ENCODE results near the gene LAMA4.
A peak's percentile ranks its signal among the peaks of the same experiment; 100 is the strongest.

The LAMA4 gene

GRCh38 chr6:112253841-112254816 lies at the start of gene LAMA4:
TSS of gene LAMA4 (minus strand) at chr6:112254567. CDS start at chr6:112254150, 417 bp downstream.
- Histone ChIP-seq H3K9me3 (ENCODE audit: insufficient read depth, low read depth, low read length) (no peaks in the 10 kb centered on the region), H3K27ac (ENCODE audit: low read length) (no peak within 1 kb of the TSS), H3K4me3 (ENCODE audit: low read length) (peak within 1 kb of the TSS; percentile 85), H3K36me3 (ENCODE audit: insufficient read depth, low read depth, low read length) (no peaks in the 10 kb centered on the region), H3K4me1 (ENCODE audit: insufficient read depth, low read length) (peaks cover 17% of the 10 kb centered on the region), H3K27me3 (ENCODE audit: insufficient read depth, low read length) (peaks cover 44% of the 10 kb centered on the region), H3K9ac (ENCODE audit: low read depth, low read length) (peak within 1 kb of the TSS; percentile 66; the same call in 1 of the 2 replicates)

DNA sequence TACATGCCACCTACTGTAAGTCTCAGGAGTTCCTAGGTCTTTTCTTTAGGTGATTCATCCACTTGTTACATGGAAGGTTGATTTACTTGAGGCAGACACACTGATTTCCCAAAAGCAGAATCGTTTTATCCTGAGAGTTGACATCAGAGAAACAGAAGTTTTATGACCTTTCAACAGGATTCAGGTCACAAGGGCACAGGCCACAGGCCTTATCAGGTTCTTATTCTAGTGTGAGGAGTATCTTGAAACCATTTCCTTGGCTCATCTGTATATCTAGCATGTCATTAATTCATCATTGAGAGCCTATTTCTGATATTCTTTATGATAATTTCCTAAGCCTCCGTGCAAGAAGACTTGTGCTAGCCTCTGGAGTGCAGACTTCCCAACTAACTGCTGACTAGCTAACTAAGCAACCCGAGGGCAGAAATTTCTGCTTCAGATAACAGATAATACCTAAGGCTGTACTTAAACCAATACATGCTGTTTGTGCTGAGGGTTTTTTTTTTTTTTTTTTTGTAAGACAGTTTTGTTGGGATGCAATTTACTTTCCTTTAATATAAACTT lies 47.9 kb upstream of the LAMA4 start:
- Histone ChIP-seq H3K4me3 (ENCODE audit: low read length) (no peak overlapping the region), H3K4me1 (ENCODE audit: insufficient read depth, low read length) (no peaks in the 10 kb centered on the region), H3K27me3 (ENCODE audit: insufficient read depth, low read length) (no peaks in the 10 kb centered on the region), H3K27ac (ENCODE audit: low read length) (no peak overlapping the region), H3K36me3 (ENCODE audit: insufficient read depth, low read depth, low read length) (no peaks in the 10 kb centered on the region), H3K9ac (ENCODE audit: low read depth, low read length) (no peak overlapping the region), H3K9me3 (ENCODE audit: insufficient read depth, low read depth, low read length) (no peaks in the 10 kb centered on the region)

- no peak overlapping the region for H3K4me3 ChIP-seq (ENCODE audit: low read length)
- no peaks in the 10 kb centered on the region for H3K9me3 ChIP-seq (ENCODE audit: insufficient read depth, low read depth, low read length)
- no peak overlapping the region for H3K9ac ChIP-seq (ENCODE audit: low read depth, low read length)
- H3K27ac ChIP-seq (ENCODE audit: low read length), result no peak overlapping the region
- H3K4me1 ChIP-seq (ENCODE audit: insufficient read depth, low read length), result no peaks in the 10 kb centered on the region
- H3K27me3 ChIP-seq (ENCODE audit: insufficient read depth, low read length), result no peaks in the 10 kb centered on the region
- H3K36me3 ChIP-seq (ENCODE audit: insufficient read depth, low read depth, low read length), result no peaks in the 10 kb centered on the region
Observed at GRCh38 chr6:112300896-112301295, 46.5 kb upstream of the LAMA4 start.

DNA sequence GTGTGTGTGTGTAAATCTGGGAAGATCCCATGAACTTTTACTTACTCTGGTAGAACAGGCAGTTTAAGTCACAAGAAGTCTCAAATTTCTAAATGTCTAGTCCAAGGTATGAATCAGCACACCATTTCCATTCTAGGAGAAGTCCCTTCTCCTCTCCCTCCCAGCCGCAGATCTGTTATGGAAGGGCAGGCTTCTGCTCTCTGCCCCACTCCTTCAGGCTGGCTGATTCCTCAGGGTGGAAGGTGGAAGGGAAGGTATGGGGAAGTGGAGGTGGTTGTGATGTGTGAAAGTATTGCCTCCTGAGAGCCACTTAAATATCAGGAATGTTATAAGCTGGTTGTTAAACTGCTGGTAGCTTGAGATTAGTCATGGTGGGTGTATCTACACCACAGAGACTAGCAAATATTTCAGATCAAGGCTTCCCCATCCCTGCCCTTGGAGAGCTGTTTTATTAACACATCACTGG lies 44.5 kb upstream of the LAMA4 start:
- Histone ChIP-seq H3K27ac (ENCODE audit: low read length) (no peak overlapping the region), H3K4me1 (ENCODE audit: insufficient read depth, low read length) (no peaks in the 10 kb centered on the region), H3K27me3 (ENCODE audit: insufficient read depth, low read length) (no peaks in the 10 kb centered on the region), H3K4me3 (ENCODE audit: low read length) (no peak overlapping the region), H3K9me3 (ENCODE audit: insufficient read depth, low read depth, low read length) (no peaks in the 10 kb centered on the region), H3K36me3 (ENCODE audit: insufficient read depth, low read depth, low read length) (no peaks in the 10 kb centered on the region), H3K9ac (ENCODE audit: low read depth, low read length) (no peak overlapping the region)

DNA sequence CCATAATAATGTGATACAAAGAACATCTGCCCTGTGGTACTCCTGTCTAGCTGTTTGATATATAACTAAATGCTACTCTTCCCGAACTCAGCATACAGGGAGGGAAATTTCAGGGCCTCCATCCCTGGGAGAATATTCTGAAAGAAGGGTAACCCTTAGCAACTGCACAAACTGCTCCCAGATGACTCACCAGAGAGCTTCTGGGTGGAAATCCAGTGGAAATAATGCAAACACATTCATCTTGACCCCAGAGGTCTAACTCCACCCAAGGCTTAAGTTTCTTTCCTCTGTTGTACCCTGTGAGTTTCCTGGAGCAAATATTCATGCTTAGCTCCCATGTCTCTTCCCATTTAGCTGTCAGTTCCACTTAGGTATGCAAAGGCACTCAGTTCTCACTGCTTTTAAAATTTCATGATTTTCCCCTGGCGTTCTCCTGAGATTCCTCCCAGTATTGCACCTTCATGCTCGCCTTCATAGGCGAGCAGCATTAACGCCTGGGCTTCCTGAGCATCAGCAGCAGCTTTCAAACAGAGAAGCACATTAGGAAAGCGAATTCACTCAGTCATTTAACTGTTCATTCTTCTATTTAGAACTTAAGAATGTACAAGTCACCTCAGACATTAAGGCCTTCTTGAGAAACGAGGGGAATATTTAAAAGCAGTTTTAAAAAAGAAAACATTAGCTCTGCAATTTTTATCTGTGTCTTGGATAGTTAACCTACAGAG lies 43.8 kb upstream of the LAMA4 start:
- Histone ChIP-seq H3K27me3 (ENCODE audit: insufficient read depth, low read length) (no peaks in the 10 kb centered on the region), H3K4me3 (ENCODE audit: low read length) (no peak overlapping the region), H3K9me3 (ENCODE audit: insufficient read depth, low read depth, low read length) (no peaks in the 10 kb centered on the region), H3K27ac (ENCODE audit: low read length) (no peak overlapping the region), H3K36me3 (ENCODE audit: insufficient read depth, low read depth, low read length) (no peaks in the 10 kb centered on the region), H3K4me1 (ENCODE audit: insufficient read depth, low read length) (no peaks in the 10 kb centered on the region), H3K9ac (ENCODE audit: low read depth, low read length) (no peak overlapping the region)

GRCh38 chr6:112296694-112297093 lies 42.3 kb upstream of the LAMA4 start:
- Histone ChIP-seq H3K4me1 (ENCODE audit: insufficient read depth, low read length) (no peaks in the 10 kb centered on the region), H3K36me3 (ENCODE audit: insufficient read depth, low read depth, low read length) (no peaks in the 10 kb centered on the region), H3K27me3 (ENCODE audit: insufficient read depth, low read length) (no peaks in the 10 kb centered on the region), H3K9me3 (ENCODE audit: insufficient read depth, low read depth, low read length) (no peaks in the 10 kb centered on the region), H3K4me3 (ENCODE audit: low read length) (no peak overlapping the region), H3K9ac (ENCODE audit: low read depth, low read length) (no peak overlapping the region), H3K27ac (ENCODE audit: low read length) (no peak overlapping the region)

- Histone ChIP-seq H3K4me3 (ENCODE audit: low read length) (no peak overlapping the region), H3K27ac (ENCODE audit: low read length) (no peak overlapping the region), H3K36me3 (ENCODE audit: insufficient read depth, low read depth, low read length) (no peaks in the 10 kb centered on the region), H3K4me1 (ENCODE audit: insufficient read depth, low read length) (no peaks in the 10 kb centered on the region), H3K27me3 (ENCODE audit: insufficient read depth, low read length) (no peaks in the 10 kb centered on the region), H3K9ac (ENCODE audit: low read depth, low read length) (no peak overlapping the region), H3K9me3 (ENCODE audit: insufficient read depth, low read depth, low read length) (no peaks in the 10 kb centered on the region)
Observed at GRCh38 chr6:112296122-112296521, 41.8 kb upstream of the LAMA4 start.

- no peak overlapping the region for H3K4me3 ChIP-seq (ENCODE audit: low read length)
- H3K27me3 ChIP-seq (ENCODE audit: insufficient read depth, low read length), result no peaks in the 10 kb centered on the region
- no peak overlapping the region for H3K9ac ChIP-seq (ENCODE audit: low read depth, low read length)
- no peaks in the 10 kb centered on the region for H3K36me3 ChIP-seq (ENCODE audit: insufficient read depth, low read depth, low read length)
- no peaks in the 10 kb centered on the region for H3K4me1 ChIP-seq (ENCODE audit: insufficient read depth, low read length)
- H3K9me3 ChIP-seq (ENCODE audit: insufficient read depth, low read depth, low read length), result no peaks in the 10 kb centered on the region
- H3K27ac ChIP-seq (ENCODE audit: low read length), result no peak overlapping the region
Observed at GRCh38 chr6:112291161-112291762, 36.9 kb upstream of the LAMA4 start.

DNA sequence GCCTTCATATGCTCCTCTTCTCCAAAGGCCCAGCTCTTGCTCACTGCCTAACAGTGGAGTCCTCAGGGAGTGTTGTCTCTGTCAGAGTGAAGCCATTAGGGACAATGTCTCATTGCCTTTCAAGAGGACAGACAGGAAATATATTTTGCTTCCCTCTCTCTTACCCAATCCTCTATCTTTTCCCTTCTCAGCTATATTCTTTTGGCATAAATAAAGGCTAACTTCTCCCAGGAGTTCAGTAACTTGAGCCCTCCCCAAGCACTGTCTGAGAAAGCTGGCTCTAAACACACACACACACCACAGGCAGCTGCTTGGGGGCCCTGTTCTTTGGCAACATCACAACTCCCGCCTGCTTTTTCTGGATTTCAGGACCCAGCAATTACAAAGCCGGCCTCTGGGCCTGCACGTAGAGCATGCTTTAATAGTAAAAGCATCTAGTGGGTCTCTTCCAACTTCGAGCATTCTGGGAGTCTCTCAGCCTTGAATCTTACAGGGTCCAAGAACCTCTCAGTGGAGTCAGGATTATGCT lies 34.7 kb upstream of the LAMA4 start:
- no peak overlapping the region for H3K27ac ChIP-seq (ENCODE audit: low read length)
- no peak overlapping the region for H3K4me3 ChIP-seq (ENCODE audit: low read length)
- no peaks in the 10 kb centered on the region for H3K27me3 ChIP-seq (ENCODE audit: insufficient read depth, low read length)
- peak overlapping the region; percentile 16; the same call in 1 of the 2 replicates for H3K9ac ChIP-seq (ENCODE audit: low read depth, low read length)
- no peaks in the 10 kb centered on the region for H3K9me3 ChIP-seq (ENCODE audit: insufficient read depth, low read depth, low read length)
- no peaks in the 10 kb centered on the region for H3K36me3 ChIP-seq (ENCODE audit: insufficient read depth, low read depth, low read length)
- no peaks in the 10 kb centered on the region for H3K4me1 ChIP-seq (ENCODE audit: insufficient read depth, low read length)

- Histone ChIP-seq H3K27me3 (ENCODE audit: insufficient read depth, low read length) (no peaks in the 10 kb centered on the region), H3K9me3 (ENCODE audit: insufficient read depth, low read depth, low read length) (no peaks in the 10 kb centered on the region), H3K4me3 (ENCODE audit: low read length) (no peak overlapping the region), H3K27ac (ENCODE audit: low read length) (no peak overlapping the region), H3K36me3 (ENCODE audit: insufficient read depth, low read depth, low read length) (no peaks in the 10 kb centered on the region), H3K4me1 (ENCODE audit: insufficient read depth, low read length) (no peaks in the 10 kb centered on the region), H3K9ac (ENCODE audit: low read depth, low read length) (no peak overlapping the region)
Observed at GRCh38 chr6:112288475-112288874, 34.1 kb upstream of the LAMA4 start.

DNA sequence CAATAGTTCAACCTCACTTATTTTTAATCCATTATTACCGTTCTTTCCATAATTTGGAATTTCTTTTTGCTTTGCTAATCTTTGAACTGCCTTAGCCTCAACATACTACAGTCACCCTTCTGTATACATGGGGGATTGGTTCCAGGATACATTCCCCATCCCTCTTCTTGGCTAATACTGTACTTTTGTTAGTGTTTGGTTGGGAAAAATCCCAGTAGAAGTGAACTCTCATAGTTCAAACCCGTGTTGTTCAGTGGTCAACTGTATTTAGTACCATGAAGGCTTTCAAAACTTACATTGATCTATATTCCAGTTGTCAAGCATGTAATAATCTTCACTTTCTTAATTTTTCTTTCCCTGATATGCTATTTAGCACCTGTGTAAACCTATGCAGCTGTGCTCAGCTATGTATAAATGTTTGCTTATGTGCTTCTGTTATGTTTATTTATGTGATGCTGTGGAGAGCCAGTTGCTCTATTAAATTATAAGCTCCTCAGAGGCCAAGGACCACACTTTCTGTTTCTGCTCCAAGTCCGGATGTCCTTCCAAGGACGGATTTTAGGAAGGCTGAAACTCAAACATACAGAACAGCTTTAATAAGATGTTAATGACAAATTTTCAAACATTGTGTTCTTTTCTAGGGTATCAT lies 33.3 kb upstream of the LAMA4 start:
- Histone ChIP-seq H3K36me3 (ENCODE audit: insufficient read depth, low read depth, low read length) (no peaks in the 10 kb centered on the region), H3K4me1 (ENCODE audit: insufficient read depth, low read length) (no peaks in the 10 kb centered on the region), H3K9ac (ENCODE audit: low read depth, low read length) (no peak overlapping the region), H3K27me3 (ENCODE audit: insufficient read depth, low read length) (no peaks in the 10 kb centered on the region), H3K27ac (ENCODE audit: low read length) (no peak overlapping the region), H3K9me3 (ENCODE audit: insufficient read depth, low read depth, low read length) (no peaks in the 10 kb centered on the region), H3K4me3 (ENCODE audit: low read length) (no peak overlapping the region)
